ACHN (cell line): ENCODE data around the gene KRT85.
"Not testable (repeated sequence)": the region's sequence is repeated elsewhere in the genome, so short reads cannot be mapped to it uniquely, and the experiment has no call there.

Experiments used
- DNase-seq: peaks from one replicate; pipeline ENCODE4 v3.0.0-alpha.2; 2015
- in situ Hi-C: cut with HindIII; loops from 2 replicates; pipeline ENCODE4 v1.10.0; 2017; ENCODE audit warnings: low sequenced_read_pairs, low pct_ligation_motif_present, low pct_unique_long_range_greater_than_20kb

The KRT85 gene

GRCh38 chr12:52320784-52321400, 46.4 kb downstream of the KRT85 start, which contains the start of gene KRT83:
Gene KRT83 (minus strand): TSS chr12:52321398. CDS start chr12:52321335, 63 bp downstream.
- in situ Hi-C loops: no loop called here
- no peak for DNase-seq

- in situ Hi-C loops: no loop called here
- peak; percentile 45 for DNase-seq
Observed at GRCh38 chr12:52319097-52319496, 48.2 kb downstream of the KRT85 start.

DNA sequence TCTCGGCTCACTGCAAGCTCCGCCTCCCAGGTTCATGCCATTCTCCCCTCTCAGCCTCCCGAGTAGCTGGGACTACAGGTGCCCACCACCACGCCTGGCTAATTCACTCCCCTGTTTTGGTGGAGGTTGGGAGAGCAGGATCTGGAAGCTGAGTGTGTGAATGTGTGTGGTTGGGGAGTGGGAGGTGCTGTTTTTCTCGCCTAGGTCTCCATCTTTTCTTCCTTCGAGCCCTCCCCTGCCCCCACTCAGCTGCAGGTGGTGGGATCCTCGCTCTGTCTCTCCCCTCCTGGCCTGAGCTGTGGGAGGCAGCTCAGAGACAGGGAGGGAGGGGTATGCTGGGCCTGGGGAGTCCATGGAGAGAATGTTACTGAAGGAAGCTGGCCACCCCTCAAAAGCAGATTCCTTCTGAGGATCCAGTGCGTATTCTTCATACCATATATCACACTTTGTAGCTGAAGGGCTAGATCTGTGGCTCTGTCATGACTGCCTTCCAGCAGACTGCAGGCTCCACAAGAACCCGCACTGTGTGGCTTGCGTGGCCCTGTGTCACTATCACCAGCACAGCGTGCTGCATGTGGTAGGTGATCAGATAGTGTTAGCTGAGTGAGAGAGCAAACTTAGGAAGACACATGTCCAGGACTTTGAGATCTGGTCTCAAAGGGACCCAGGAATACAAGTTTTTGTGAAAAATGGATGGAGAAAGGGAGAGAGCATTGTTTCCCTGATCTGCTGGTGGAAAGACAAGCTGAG, 48.9 kb downstream of the KRT85 start:
- in situ Hi-C loops: no loop called here
- DNase-seq: no peak

- in situ Hi-C loops: no loop called here
- no peak for DNase-seq
Observed at GRCh38 chr12:52317468-52318052, 49.7 kb downstream of the KRT85 start.

GRCh38 chr12:52316701-52317100, 50.6 kb downstream of the KRT85 start:
- in situ Hi-C loops: no loop called here

DNA sequence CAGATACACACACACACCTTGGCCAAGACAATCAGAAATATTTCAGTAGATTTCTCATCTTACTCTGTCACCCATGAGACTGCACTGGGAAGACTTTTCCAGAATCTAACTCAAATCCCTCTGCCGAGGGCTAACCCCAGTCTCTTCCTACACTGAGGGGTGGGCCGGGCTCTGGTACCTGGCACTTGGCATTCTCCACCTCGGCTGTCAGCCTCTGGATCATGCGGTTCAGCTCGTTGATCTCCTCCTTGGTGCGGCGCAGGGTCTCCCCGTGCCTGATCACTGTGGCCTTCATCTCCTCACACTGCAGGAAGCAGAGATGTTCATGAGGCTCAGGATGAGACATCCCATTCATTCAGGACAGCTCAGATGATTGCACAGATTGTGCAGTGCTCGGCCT, 51.0 kb downstream of the KRT85 start:
- no peak for DNase-seq
- in situ Hi-C loops: no loop called here

More at GRCh38 chr12:52316701-52317100, 50.6 kb downstream of the KRT85 start:
- no peak for DNase-seq

DNA sequence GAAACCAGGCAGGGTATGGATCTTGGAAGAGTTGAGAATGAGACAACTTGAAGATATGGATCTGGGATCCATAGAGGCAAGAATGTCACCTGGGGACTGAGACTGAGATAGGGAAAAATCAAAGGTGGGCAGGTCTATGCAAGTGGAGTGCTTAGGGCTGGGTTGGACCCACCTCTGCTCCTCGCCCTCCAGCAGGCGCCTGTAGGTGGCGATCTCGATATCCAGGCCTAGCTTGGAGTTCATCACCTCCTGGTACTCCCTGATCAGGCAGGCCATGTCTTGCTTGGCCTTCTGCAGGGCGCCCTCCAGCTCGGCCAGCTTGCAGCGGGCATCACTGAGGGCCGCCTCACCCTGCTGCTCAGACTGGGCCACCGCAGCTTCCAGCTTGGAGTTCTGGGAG, 51.6 kb downstream of the KRT85 start:
- DNase-seq: peak; percentile 48
- in situ Hi-C loops: not testable (repeated sequence)

- in situ Hi-C loops: no loop called here
- no peak for DNase-seq
Observed at GRCh38 chr12:52314511-52314910, 52.8 kb downstream of the KRT85 start.

GRCh38 chr12:52313926-52314325, 53.4 kb downstream of the KRT85 start:
- in situ Hi-C loops: no loop called here
- DNase-seq: no peak

- in situ Hi-C loops: no loop called here
- DNase-seq: no peak
Observed at GRCh38 chr12:52313461-52313860, 53.8 kb downstream of the KRT85 start.

DNA sequence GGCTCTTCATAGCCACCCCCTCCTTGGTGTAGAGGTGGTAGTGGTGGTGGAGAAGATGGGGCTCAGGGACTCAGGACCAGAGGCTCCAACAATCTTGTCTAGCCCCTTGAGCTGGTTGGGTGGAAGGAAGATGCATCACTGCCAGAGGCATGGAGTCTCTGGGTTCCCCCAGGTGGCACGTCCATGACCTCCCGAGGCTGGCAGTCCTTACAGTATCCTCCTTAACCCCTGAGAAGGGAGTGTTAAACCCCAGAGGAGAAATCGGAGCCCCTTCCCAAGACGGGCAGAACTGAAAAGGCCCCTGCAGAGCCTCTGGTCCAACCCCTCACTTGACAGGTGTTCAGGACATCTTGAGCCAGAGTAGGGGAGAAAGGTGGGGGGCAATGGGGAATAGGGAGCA, 55.2 kb downstream of the KRT85 start:
- in situ Hi-C loops: no loop called here
- no peak for DNase-seq

- in situ Hi-C loops: no loop called here
- DNase-seq: no peak
Observed at GRCh38 chr12:52311285-52311648, 56.0 kb downstream of the KRT85 start.

- in situ Hi-C loops: no loop called here
Observed at GRCh38 chr12:52310622-52311284, 56.5 kb downstream of the KRT85 start.

More at GRCh38 chr12:52310622-52311284, 56.5 kb downstream of the KRT85 start:
- no peak for DNase-seq
